Measurements from ENCODE around the gene EVL. TPM values are rescaled to one million over a fixed set of nuclear protein-coding genes. Genes with fewer than 3 reads are reported as not detected.

Gene EVL
- total RNA-seq, 1 donor from 2014 or later = 157 TPM

- H3K9me3 Mint-ChIP-seq (ENCODE audit: unreplicated experiment) = no peaks in the 10 kb centered on the region
- peaks cover 11% of the 10 kb centered on the region for H3K36me3 Mint-ChIP-seq (ENCODE audit: unreplicated experiment)
- no peaks in the 10 kb centered on the region for H3K27me3 Mint-ChIP-seq (ENCODE audit: unreplicated experiment)
- TF ChIP-seq CTCF (IDR thresholded peaks at IDR 0.05) = no peak
- DNase-seq (ENCODE audit: extremely low spot score, unreplicated experiment) = no peak
- H3K4me3 Mint-ChIP-seq (ENCODE audit: unreplicated experiment) = no peak overlapping the region
- H3K4me1 Mint-ChIP-seq (ENCODE audit: unreplicated experiment) = no peaks in the 10 kb centered on the region
- H3K27ac Mint-ChIP-seq (ENCODE audit: unreplicated experiment) = no peak overlapping the region
These were observed 54.0 kb downstream of the EVL start for GRCh38 chr14:100119251-100119650.

- no peak overlapping the region for H3K27ac Mint-ChIP-seq (ENCODE audit: unreplicated experiment)
- H3K9me3 Mint-ChIP-seq (ENCODE audit: unreplicated experiment) = no peaks in the 10 kb centered on the region
- TF ChIP-seq CTCF (IDR thresholded peaks at IDR 0.05) = no peak
- H3K27me3 Mint-ChIP-seq (ENCODE audit: unreplicated experiment) = no peaks in the 10 kb centered on the region
- no peak overlapping the region for H3K4me3 Mint-ChIP-seq (ENCODE audit: unreplicated experiment)
- peaks cover 14% of the 10 kb centered on the region for H3K36me3 Mint-ChIP-seq (ENCODE audit: unreplicated experiment)
- no peak for DNase-seq (ENCODE audit: extremely low spot score, unreplicated experiment)
- no peaks in the 10 kb centered on the region for H3K4me1 Mint-ChIP-seq (ENCODE audit: unreplicated experiment)
These were observed 55.5 kb downstream of the EVL start for GRCh38 chr14:100120522-100121269.

- Mint-ChIP-seq H3K36me3 (ENCODE audit: unreplicated experiment) (peaks cover 8% of the 10 kb centered on the region), H3K4me1 (ENCODE audit: unreplicated experiment) (no peaks in the 10 kb centered on the region), H3K27ac (ENCODE audit: unreplicated experiment) (no peak overlapping the region), H3K27me3 (ENCODE audit: unreplicated experiment) (no peaks in the 10 kb centered on the region), H3K4me3 (ENCODE audit: unreplicated experiment) (no peak overlapping the region), H3K9me3 (ENCODE audit: unreplicated experiment) (no peaks in the 10 kb centered on the region)
- no peak for TF ChIP-seq CTCF (IDR thresholded peaks at IDR 0.05)
- no peak for DNase-seq (ENCODE audit: extremely low spot score, unreplicated experiment)
These were observed 56.6 kb downstream of the EVL start for GRCh38 chr14:100121643-100122480.

GRCh38 chr14:100122481-100123223, 57.4 kb downstream of the EVL start:
- no peak overlapping the region for H3K27ac Mint-ChIP-seq (ENCODE audit: unreplicated experiment)
- DNase-seq (ENCODE audit: extremely low spot score, unreplicated experiment) = no peak
- H3K4me1 Mint-ChIP-seq (ENCODE audit: unreplicated experiment) = no peaks in the 10 kb centered on the region

More at GRCh38 chr14:100122481-100123223, 57.4 kb downstream of the EVL start:
- peaks cover 12% of the 10 kb centered on the region for H3K36me3 Mint-ChIP-seq (ENCODE audit: unreplicated experiment)
- no peaks in the 10 kb centered on the region for H3K27me3 Mint-ChIP-seq (ENCODE audit: unreplicated experiment)
- TF ChIP-seq CTCF (IDR thresholded peaks at IDR 0.05) = no peak
- H3K9me3 Mint-ChIP-seq (ENCODE audit: unreplicated experiment) = no peaks in the 10 kb centered on the region
- H3K4me3 Mint-ChIP-seq (ENCODE audit: unreplicated experiment) = no peak overlapping the region

Measured in osteocyte (in vitro differentiated cells).